IMR-90 (cell line): ENCODE data around the gene CCDC148. TPM values are rescaled to one million over a fixed set of nuclear protein-coding genes. Genes with fewer than 3 reads are reported as not detected.
A peak's percentile ranks its signal among the peaks of the same experiment; 100 is the strongest.

Experiments
- ATAC-seq: fragments of 200-7000 bp; cut with Tn5 transposase; 2 replicates; pipeline ENCODE4 v1.9.1; 2020; ENCODE audit warnings: low read depth, mild to moderate bottlenecking, moderate library complexity
- BruUV-seq: library from RNA; stranded (reverse); fragments of 400-500 nt; replicated peaks from 2 replicates; lab custom pipeline; 2021; lab: Mats Ljungman, UMichigan
- CTCF ChIA-PET: fragments of 300-600 bp; formaldehyde crosslinking; extraction: SDS; loops from one replicate; lab custom pipeline; 2021; ENCODE audit warnings: antibody characterized with exemption; lab: Yijun Ruan, JAX
- POLR2A ChIA-PET: fragments of 300-600 bp; sonication (Branson Sonifier 250); formaldehyde crosslinking; loops from one replicate; lab custom pipeline; 2022; ENCODE audit warnings: antibody characterized with exemption; ENCODE audit not compliant: unreplicated experiment; lab: Charles Lee
- DNase-seq: peaks from one replicate; pipeline ENCODE4 v3.0.0; 2013
- H2AFZ ChIP-seq: replicated peaks from 2 replicates; pipeline ENCODE3; 2013; ENCODE audit warnings: low read length, mild to moderate bottlenecking; ENCODE audit not compliant: poor library complexity
- H2AK5ac ChIP-seq: 2 replicates; pipeline ENCODE4 v1.6.1; 2013; ENCODE audit warnings: low read depth, low read length, inconsistent platforms
- H2AK9ac ChIP-seq: replicated peaks from 2 replicates; pipeline ENCODE3; 2013; ENCODE audit warnings: mild to moderate bottlenecking, low read depth, low read length, moderate library complexity; ENCODE audit not compliant: poor library complexity
- H2BK120ac ChIP-seq: 2 replicates; pipeline ENCODE4 v1.6.1; 2013; ENCODE audit warnings: low read depth, low read length, inconsistent platforms
- H2BK15ac ChIP-seq: 3 replicates; pipeline ENCODE4 v1.6.1; 2013; ENCODE audit warnings: low read depth, low read length, inconsistent platforms
- H2BK20ac ChIP-seq: 2 replicates; pipeline ENCODE4 v1.6.1; 2013; ENCODE audit warnings: low read depth, mild to moderate bottlenecking, inconsistent platforms, low read length, moderate library complexity
- H2BK5ac ChIP-seq: 2 replicates; pipeline ENCODE4 v1.6.1; 2013; ENCODE audit warnings: mild to moderate bottlenecking, low read depth, low read length, inconsistent platforms; ENCODE audit not compliant: poor library complexity, severe bottlenecking
- H3K14ac ChIP-seq: replicated peaks from 2 replicates; pipeline ENCODE4 v1.6.1; 2013; ENCODE audit warnings: low read depth, low read length, inconsistent platforms
- H3K18ac ChIP-seq: 2 replicates; pipeline ENCODE4 v1.6.1; 2013; ENCODE audit warnings: low read depth, low read length, control low read depth
- H3K23ac ChIP-seq: 2 replicates; pipeline ENCODE4 v1.6.1; 2013; ENCODE audit warnings: low read depth, low read length, inconsistent platforms
- H3K27ac ChIP-seq: 2 replicates; pipeline ENCODE4 v1.5.1; 2013; ENCODE audit warnings: mild to moderate bottlenecking, control low read depth, low read length; ENCODE audit not compliant: insufficient read depth
- H3K27me3 ChIP-seq: 2 replicates; pipeline ENCODE4 v1.6.1; 2013; ENCODE audit warnings: low read length; ENCODE audit not compliant: control insufficient read depth, insufficient read depth
- H3K36me3 ChIP-seq: 2 replicates; pipeline ENCODE4 v1.6.1; 2013; ENCODE audit warnings: low read length, mixed read lengths; ENCODE audit not compliant: control insufficient read depth, insufficient read depth
- H3K4ac ChIP-seq: 2 replicates; pipeline ENCODE4 v1.6.1; 2013; ENCODE audit warnings: low read depth, low read length, inconsistent platforms
- H3K4me1 ChIP-seq: 2 replicates; pipeline ENCODE4 v1.6.1; 2013; ENCODE audit warnings: low read length, mixed read lengths; ENCODE audit not compliant: control insufficient read depth, insufficient read depth
- H3K4me2 ChIP-seq: 2 replicates; pipeline ENCODE4 v1.6.1; 2013; ENCODE audit warnings: low read depth, mild to moderate bottlenecking, control low read depth, low read length, moderate library complexity
- H3K4me3 ChIP-seq: 2 replicates; pipeline ENCODE4 v1.5.1; 2013; ENCODE audit warnings: low read depth, mild to moderate bottlenecking, control low read depth, low read length, moderate library complexity; ENCODE audit not compliant: insufficient read depth
- H3K56ac ChIP-seq: 2 replicates; pipeline ENCODE4 v1.6.1; 2013; ENCODE audit warnings: low read length, inconsistent platforms; ENCODE audit not compliant: insufficient read depth; ENCODE audit errors: extremely low read depth
- H3K79me1 ChIP-seq, 2 experiments: 2 replicates each; pipeline ENCODE4 v1.6.1; 2013; ENCODE audit warnings: low read length in 2 of 2, inconsistent platforms in 1 of 2, low read depth in 1 of 2
- H3K9ac ChIP-seq: 2 replicates; pipeline ENCODE4 v1.6.1; 2013; ENCODE audit warnings: low read depth, low read length, control low read depth
- H3K9me1 ChIP-seq: 2 replicates; pipeline ENCODE4 v1.6.1; 2013; ENCODE audit warnings: low read length, inconsistent platforms; ENCODE audit not compliant: insufficient read depth
- H3K9me3 ChIP-seq: 2 replicates; pipeline ENCODE4 v1.6.1; 2013; ENCODE audit warnings: low read length; ENCODE audit not compliant: control insufficient read depth, insufficient read depth
- H4K20me1 ChIP-seq: 2 replicates; pipeline ENCODE4 v1.6.1; 2013; ENCODE audit warnings: low read length, inconsistent platforms; ENCODE audit not compliant: insufficient read depth
- H4K5ac ChIP-seq: 2 replicates; pipeline ENCODE4 v1.6.1; 2013; ENCODE audit warnings: mild to moderate bottlenecking, low read depth, low read length, control low read depth
- H4K8ac ChIP-seq, 2 experiments: 2 replicates each; pipeline ENCODE4 v1.6.1; 2013; ENCODE audit warnings: low read depth in 2 of 2, low read length in 2 of 2, control low read depth in 1 of 2, inconsistent platforms in 1 of 2
- H4K91ac ChIP-seq: 2 replicates; pipeline ENCODE4 v1.6.1; 2013; ENCODE audit warnings: low read depth, low read length, inconsistent platforms; ENCODE audit not compliant: insufficient read depth
- CEBPB ChIP-seq: IDR thresholded peaks from 2 replicates; pipeline ENCODE4 v1.6.1; 2012; ENCODE audit warnings: low read depth, low read length, improper control_type of control experiment
- FOS ChIP-seq: fragments of 150-350 bp; IDR thresholded peaks from 2 replicates; pipeline ENCODE4 v1.6.1; 2016; ENCODE audit warnings: low read depth, low read length
- MAFK ChIP-seq: IDR thresholded peaks from 2 replicates; pipeline ENCODE4 v1.6.1; 2012; ENCODE audit warnings: low read depth, low read length, improper control_type of control experiment
- WGBS, 2 experiments: methylation state at CpG; one replicate each; pipeline versions ENCODE4 v1.1.5 to v1.1.7; 2013; ENCODE audit warnings: missing lambda C conversion rate in 2 of 2; ENCODE audit not compliant: insufficient read length in 1 of 2; ENCODE audit errors: extremely low coverage in 2 of 2; 5-methylcytosine and 5-hydroxymethylcytosine counted together
- dilution Hi-C: fragments of 300-500 bp; cut with HindIII; formaldehyde crosslinking; loops from one replicate; pipeline ENCODE4 v1.14.3; 2018; ENCODE audit warnings: low sequenced_read_pairs; ENCODE audit not compliant: unreplicated experiment
- in situ Hi-C: fragments of 300-500 bp; cut with MboI; formaldehyde crosslinking; loops from 3 replicates; pipeline ENCODE4 v1.14.3; 2019; ENCODE audit warnings: low sequenced_read_pairs, inconsistent platforms, mixed read lengths
- intact Hi-C: fragments of 100-400 bp; cut with micrococcal nuclease; formaldehyde crosslinking; loops from 2 replicates; pipeline ENCODE4 v1.10.0; 2022
- polyA plus RNA-seq, 3 experiments: library from polyadenylated mRNA; depleted of rRNA; stranded (reverse); fragments of >200 nt; gene quantifications; 2 replicates each; pipeline ENCODE4 v1.2.3, GENCODE V29; 2012; ENCODE audit warnings: low replicate concordance in 1 of 3
- total RNA-seq: library from RNA; depleted of rRNA; stranded (reverse); fragments of >200 nt; gene quantifications from 2 replicates; pipeline ENCODE4 v1.2.3, GENCODE V29; 2012

CCDC148 gene
- total and polyA plus RNA-seq, 2 of the 4 experiments (the other 2 are of a cell fraction), result 0.18 to 0.31 TPM

- POLR2A ChIA-PET, result no interaction called here
Observed at GRCh38 chr2:158488442-158489216, 32.1 kb upstream of the CCDC148 start.

More at GRCh38 chr2:158488442-158489216, 32.1 kb upstream of the CCDC148 start:
- H3K4ac ChIP-seq, result no peak overlapping the region
- no peaks in the 10 kb centered on the region for H3K27me3 ChIP-seq
- no peaks in the 10 kb centered on the region for H3K36me3 ChIP-seq
- H3K56ac ChIP-seq, result no peak overlapping the region
- H3K14ac ChIP-seq, result no peak overlapping the region
- peaks cover 15% of the 10 kb centered on the region for H3K9me1 ChIP-seq
- peaks cover 10% of the 10 kb centered on the region; the same call in 1 of the 2 replicates for H4K20me1 ChIP-seq
- no peak overlapping the region for H4K91ac ChIP-seq
- intact Hi-C loops, result loop anchor here (5.0 kb wide), 1 partner anchor 99 kb away; no protein-coding TSS in a partner anchor
- no peak overlapping the region; the same call in 1 of the 2 replicates for H2AK5ac ChIP-seq
- no peak for DNase-seq
- H3K4me3 ChIP-seq, result no peak overlapping the region
- no peak overlapping the region for H3K27ac ChIP-seq
- H3K4me2 ChIP-seq, result no peak overlapping the region
- no peak for TF ChIP-seq FOS
- no peak for TF ChIP-seq MAFK
- peak; percentile 32; the same call in 1 of the 2 replicates for TF ChIP-seq CEBPB
- H3K9me3 ChIP-seq, result no peaks in the 10 kb centered on the region
- CTCF ChIA-PET, result no interaction called here
- H2AK9ac ChIP-seq, result no peak overlapping the region
- H2BK15ac ChIP-seq, result no peak overlapping the region
- peaks cover 31 to 52% of the 10 kb centered on the region in 2 experiments for H3K79me1 ChIP-seq
- no TSS peak for BruUV-seq
- dilution Hi-C loops, result no loop called here
- no peak overlapping the region for H4K8ac ChIP-seq
- no peak overlapping the region for H2BK5ac ChIP-seq
- H3K23ac ChIP-seq, result no peak overlapping the region
- ATAC-seq, result no peak
- H2AFZ ChIP-seq, result no peak overlapping the region
- no peak overlapping the region for H3K9ac ChIP-seq
- WGBS, 2 experiments, result no CpG with 5 or more reads among the region's 2 CpGs
- H2BK120ac ChIP-seq, result no peak overlapping the region
- in situ Hi-C loops, result no loop called here
- H4K5ac ChIP-seq, result no peak overlapping the region
- no peak overlapping the region for H2BK20ac ChIP-seq
- no peak overlapping the region for H3K18ac ChIP-seq
- H3K4me1 ChIP-seq, result peaks cover 10% of the 10 kb centered on the region
